ENCODE measurements around the gene B4GALT5. TPM values are rescaled to one million over a fixed set of nuclear protein-coding genes. Genes with fewer than 3 reads are reported as not detected.
"Not testable (repeated sequence)": the region's sequence is repeated elsewhere in the genome, so short reads cannot be mapped to it uniquely, and the experiment has no call there.

B4GALT5 gene
- polyA plus RNA-seq, 3 donors: 2.4 to 18.3 (median 2.7) TPM

- H3K9ac ChIP-seq (ENCODE audit: insufficient read depth, low read length, poor library complexity, severe bottlenecking): no peak overlapping the region
- 0% methylated on average over 1 of the region's 7 CpGs for WGBS (ENCODE audit: insufficient coverage)
- peak overlapping the region in 6 of 7 donors; percentile 13 to 91 (median 34) for H3K27ac Mint-ChIP-seq
- H3K4me1 Mint-ChIP-seq: peaks cover 50% of the 10 kb centered on the region
- peaks cover 3 to 7% of the 10 kb centered on the region in 2 donors for H3K36me3 Mint-ChIP-seq
- no peaks in the 10 kb centered on the region for H3K9me3 ChIP-seq (replicated peaks in 1 of 2; ENCODE audit: control insufficient read depth in 1 of 2, insufficient read depth in 1 of 2, low read length in 2 of 2)
- H3K27me3 Mint-ChIP-seq (ENCODE audit: low read depth in 3 of 3): no peaks in the 10 kb centered on the region
- peaks cover 99% of the 10 kb centered on the region for H3K79me2 ChIP-seq (ENCODE audit: insufficient read depth, low read length)
- H4K20me1 ChIP-seq (ENCODE audit: insufficient read depth, low read length): peaks cover 96% of the 10 kb centered on the region
- no peak for TF ChIP-seq CTCF (IDR thresholded peaks at IDR 0.05)
- H3K27me3 ChIP-seq (ENCODE audit: control insufficient read depth in 2 of 2, insufficient read depth in 2 of 2, low read length in 2 of 2): no peaks in the 10 kb centered on the region
- intact Hi-C loops (cut with micrococcal nuclease): no loop called here
- H3K36me3 ChIP-seq (replicated peaks in 1 of 2; ENCODE audit: control insufficient read depth in 1 of 2, insufficient read depth in 2 of 2, low read length in 2 of 2): no peaks in the 10 kb centered on the region
- peaks cover 21 to 32% of the 10 kb centered on the region in 2 donors for H3K4me1 ChIP-seq (ENCODE audit: control insufficient read depth in 1 of 2, insufficient read depth in 2 of 2, low read length in 2 of 2)
- H3K4me3 ChIP-seq (replicated peaks in 1 of 3; ENCODE audit: low read depth in 2 of 3, low read length in 3 of 3): peak overlapping the region in 2 of 3 experiments; percentile 16 to 53
- DNase-seq: no peak
- H3K4me3 Mint-ChIP-seq: peak overlapping the region; percentile 60 to 75
- peak overlapping the region; percentile 68 for H3K4me2 ChIP-seq (replicated peaks; ENCODE audit: extremely low read depth, low read length, poor library complexity, severe bottlenecking)
- no peaks in the 10 kb centered on the region for H3K9me3 Mint-ChIP-seq
- peak overlapping the region in 1 of 2 donors; percentile 50 for H3K27ac ChIP-seq (ENCODE audit: low read depth in 1 of 2, low read length in 2 of 2)
- H2AFZ ChIP-seq (ENCODE audit: insufficient read depth, low read depth, low read length, poor library complexity, severe bottlenecking): no peak overlapping the region
Observed at GRCh38 chr20:49669601-49670189, 44.0 kb downstream of the B4GALT5 start.

- H3K27me3 ChIP-seq (ENCODE audit: control insufficient read depth in 2 of 2, insufficient read depth in 2 of 2, low read length in 2 of 2); H3K36me3 ChIP-seq (replicated peaks in 1 of 2; ENCODE audit: control insufficient read depth in 1 of 2, insufficient read depth in 2 of 2, low read length in 2 of 2); DNase-seq; H3K9me3 ChIP-seq (replicated peaks in 1 of 2; ENCODE audit: control insufficient read depth in 1 of 2, insufficient read depth in 1 of 2, low read length in 2 of 2); H3K36me3 Mint-ChIP-seq; H2AFZ ChIP-seq (ENCODE audit: insufficient read depth, low read depth, low read length, poor library complexity, severe bottlenecking); intact Hi-C loops (cut with micrococcal nuclease); H3K4me2 ChIP-seq (replicated peaks; ENCODE audit: extremely low read depth, low read length, poor library complexity, severe bottlenecking); H3K27me3 Mint-ChIP-seq (ENCODE audit: low read depth in 3 of 3); H3K9me3 Mint-ChIP-seq: not testable (repeated sequence)
- Histone ChIP-seq H3K9ac (ENCODE audit: insufficient read depth, low read length, poor library complexity, severe bottlenecking) (peak overlapping the region; percentile 25), H4K20me1 (ENCODE audit: insufficient read depth, low read length) (peaks cover 97% of the 10 kb centered on the region), H3K27ac (ENCODE audit: low read depth in 1 of 2, low read length in 2 of 2) (peak overlapping the region in 1 of 2 donors; percentile 50), H3K4me3 (replicated peaks in 1 of 3; ENCODE audit: low read depth in 2 of 3, low read length in 3 of 3) (peak overlapping the region in 1 of 3 experiments; percentile 10), H3K79me2 (ENCODE audit: insufficient read depth, low read length) (peaks cover 99% of the 10 kb centered on the region), H3K4me1 (ENCODE audit: control insufficient read depth in 1 of 2, insufficient read depth in 2 of 2, low read length in 2 of 2) (peaks cover 20 to 32% of the 10 kb centered on the region in 2 donors)
- Mint-ChIP-seq H3K27ac (peak overlapping the region; percentile 29 to 91 (median 62)), H3K4me3 (peak overlapping the region; percentile 62 to 65), H3K4me1 (peaks cover 52% of the 10 kb centered on the region)
- WGBS (ENCODE audit: insufficient coverage): 13% methylated on average over 1 of the region's 2 CpGs
Observed at GRCh38 chr20:49668878-49669195, 44.8 kb downstream of the B4GALT5 start.

Measured in CD14-positive monocyte (primary cell).